ENCODE data around the gene DCAF16.
A peak's percentile ranks its signal among the peaks of the same experiment; 100 is the strongest.

- no peak for TF ChIP-seq MAZ (IDR thresholded peaks at IDR 0.05; ENCODE audit: borderline replicate concordance, low read depth, low read length)
- no peak for TF ChIP-seq RCOR1 (IDR thresholded peaks at IDR 0.05; ENCODE audit: low read depth, low read length)
- no peak for TF ChIP-seq POLR2A (IDR thresholded peaks at IDR 0.05; ENCODE audit: low read length)
- peak; percentile 47; the same call in 2 of the 3 replicates for TF ChIP-seq CTCF (IDR thresholded peaks at IDR 0.05)
- TF ChIP-seq BHLHE40 (IDR thresholded peaks at IDR 0.05; ENCODE audit: low read depth, low read length), result no peak
Observed at GRCh38 chr4:17817027-17817426, 6.5 kb upstream of the DCAF16 start.

Data from A549 (cell line).